CD14-positive monocyte (primary cell): ENCODE results near the gene SLC38A10. TPM values are rescaled to one million over a fixed set of nuclear protein-coding genes. Genes with fewer than 3 reads are reported as not detected.

Source experiments
- DNase-seq, 3 donors: peaks; one replicate each; pipeline ENCODE4 v3.0.0-alpha.2; 2011 to 2022
- H2AFZ ChIP-seq: 2 replicates; pipeline ENCODE4 v1.6.0; 2012; ENCODE audit warnings: mild to moderate bottlenecking, low read depth, low read length, inconsistent platforms; ENCODE audit not compliant: insufficient read depth, poor library complexity, severe bottlenecking
- H3K27ac ChIP-seq, 2 donors: 1 replicate in 1 of 2; 2 replicates in 1 of 2; pipeline ENCODE4 v1.5.1; 2012 to 2013; ENCODE audit warnings: low read length in 2 of 2, control low read depth in 1 of 2, inconsistent platforms in 1 of 2, low read depth in 1 of 2, mild to moderate bottlenecking in 1 of 2
- H3K27me3 ChIP-seq, 2 donors: one replicate each; pipeline versions ENCODE4 v1.6.0 to v1.6.1; 2011 to 2013; ENCODE audit warnings: low read length in 2 of 2; ENCODE audit not compliant: control insufficient read depth in 2 of 2, insufficient read depth in 2 of 2
- H3K36me3 ChIP-seq, 2 donors: replicated peaks in 1 of 2; 1 replicate in 1 of 2; 2 replicates in 1 of 2; pipeline versions ENCODE4 v1.5.1 to v1.6.1; 2012 to 2013; ENCODE audit warnings: low read length in 2 of 2, control low read depth in 1 of 2, inconsistent platforms in 1 of 2, mild to moderate bottlenecking in 1 of 2; ENCODE audit not compliant: insufficient read depth in 2 of 2, control insufficient read depth in 1 of 2
- H3K4me1 ChIP-seq, 2 donors: 1 replicate in 1 of 2; 2 replicates in 1 of 2; pipeline versions ENCODE4 v1.5.1 to v1.6.1; 2012 to 2013; ENCODE audit warnings: low read length in 2 of 2, control low read depth in 1 of 2, inconsistent platforms in 1 of 2, mild to moderate bottlenecking in 1 of 2, moderate library complexity in 1 of 2; ENCODE audit not compliant: insufficient read depth in 2 of 2, control insufficient read depth in 1 of 2
- H3K4me2 ChIP-seq: replicated peaks from 2 replicates; pipeline ENCODE3; 2012; ENCODE audit warnings: low read length, moderate library complexity, mild to moderate bottlenecking; ENCODE audit not compliant: poor library complexity, severe bottlenecking; ENCODE audit errors: extremely low read depth
- H3K4me3 ChIP-seq, 3 experiments: fragments of 200-600 bp in 1 of 3; sonication (generic) in 1 of 3; replicated peaks in 1 of 3; 1 replicate in 2 of 3; 2 replicates in 1 of 3; pipeline ENCODE4 v1.5.1; 2011 to 2013; ENCODE audit warnings: low read length in 3 of 3, mild to moderate bottlenecking in 3 of 3, control low read depth in 2 of 3, low read depth in 2 of 3, inconsistent platforms in 1 of 3, moderate library complexity in 1 of 3
- H3K79me2 ChIP-seq: 2 replicates; pipeline ENCODE4 v1.6.0; 2012; ENCODE audit warnings: mild to moderate bottlenecking, control low read depth, inconsistent platforms, low read length, moderate library complexity; ENCODE audit not compliant: insufficient read depth
- H3K9ac ChIP-seq: 2 replicates; pipeline ENCODE4 v1.6.0; 2017; ENCODE audit warnings: low read length, mild to moderate bottlenecking; ENCODE audit not compliant: insufficient read depth, poor library complexity, severe bottlenecking
- H3K9me3 ChIP-seq, 2 donors: replicated peaks in 1 of 2; 1 replicate in 1 of 2; 2 replicates in 1 of 2; pipeline versions ENCODE4 v1.5.1 to v1.6.1; 2012 to 2013; ENCODE audit warnings: low read length in 2 of 2, control low read depth in 1 of 2; ENCODE audit not compliant: control insufficient read depth in 1 of 2, insufficient read depth in 1 of 2
- H4K20me1 ChIP-seq: 2 replicates; pipeline ENCODE4 v1.6.0; 2012; ENCODE audit warnings: mild to moderate bottlenecking, low read length, control low read depth, moderate library complexity; ENCODE audit not compliant: insufficient read depth
- H3K27ac Mint-ChIP-seq, 7 donors: one replicate each; pipeline ENCODE4 v1.8.0; 2020; ENCODE audit warnings: mild to moderate bottlenecking in 7 of 7, mixed read lengths in 7 of 7, moderate library complexity in 6 of 7, inconsistent platforms in 2 of 7
- H3K27me3 Mint-ChIP-seq, 3 donors: one replicate each; pipeline ENCODE4 v1.8.0; 2021 to 2022; ENCODE audit warnings: low read depth in 3 of 3, mild to moderate bottlenecking in 3 of 3, mixed read lengths in 3 of 3, moderate library complexity in 3 of 3, inconsistent platforms in 1 of 3
- H3K36me3 Mint-ChIP-seq, 2 donors: one replicate each; pipeline ENCODE4 v1.8.0; 2020; ENCODE audit warnings: mixed read lengths in 2 of 2, inconsistent platforms in 1 of 2, mild to moderate bottlenecking in 1 of 2
- H3K4me1 Mint-ChIP-seq: one replicate; pipeline ENCODE4 v1.8.0; 2020; ENCODE audit warnings: mild to moderate bottlenecking, mixed read lengths
- H3K4me3 Mint-ChIP-seq, 2 donors: one replicate each; pipeline ENCODE4 v1.8.0; 2020; ENCODE audit warnings: mild to moderate bottlenecking in 2 of 2, mixed read lengths in 2 of 2, moderate library complexity in 1 of 2
- H3K9me3 Mint-ChIP-seq, 7 donors: one replicate each; pipeline ENCODE4 v1.8.0; 2020 to 2022; ENCODE audit warnings: mixed read lengths in 7 of 7, mild to moderate bottlenecking in 6 of 7, moderate library complexity in 6 of 7, inconsistent platforms in 2 of 7
- CTCF ChIP-seq: fragments of 200-600 bp; IDR thresholded peaks from one replicate; pipeline ENCODE4 v1.8.0; 2022; ENCODE audit warnings: antibody characterized with exemption, mild to moderate bottlenecking
- WGBS: methylation state at CpG from one replicate; pipeline ENCODE4 v1.1.5; 2013; ENCODE audit warnings: missing lambda C conversion rate; ENCODE audit not compliant: insufficient coverage; 5-methylcytosine and 5-hydroxymethylcytosine counted together
- intact Hi-C, 2 donors: fragments of 100-400 bp; cut with micrococcal nuclease; formaldehyde crosslinking; loops; one replicate each; pipeline versions ENCODE4 v1.15.0 to v1.15.1; 2023
- polyA plus RNA-seq, 3 donors: library from polyadenylated mRNA; depleted of rRNA in 1 of 3; unstranded in 2 of 3; stranded (reverse) in 1 of 3; fragments of 300-500 nt in 2 of 3; fragments of >200 nt in 1 of 3; fragmentation: Illumina TruSeq in 2 of 3; gene quantifications; 1 replicate in 2 of 3; 2 replicates in 1 of 3; pipeline ENCODE4 v1.2.3, GENCODE V29; 2012 to 2021

Gene SLC38A10
- polyA plus RNA-seq, 3 donors = 50.8 to 76.1 (median 68.4) TPM

- no peak overlapping the region for H3K27ac ChIP-seq
- peaks cover 66% of the 10 kb centered on the region for H4K20me1 ChIP-seq
- H3K27ac Mint-ChIP-seq = no peak overlapping the region
- H3K36me3 ChIP-seq = peaks cover 61 to 74% of the 10 kb centered on the region in 2 donors
- peaks cover 35 to 74% of the 10 kb centered on the region in 2 donors for H3K36me3 Mint-ChIP-seq
- H3K4me3 Mint-ChIP-seq = no peak overlapping the region
- H3K79me2 ChIP-seq = peaks cover 48% of the 10 kb centered on the region
- H3K9ac ChIP-seq = no peak overlapping the region
- no peak overlapping the region for H3K4me3 ChIP-seq
- H3K4me1 ChIP-seq = peaks cover 24 to 36% of the 10 kb centered on the region in 2 donors
- H2AFZ ChIP-seq = no peak overlapping the region
- peaks cover 33% of the 10 kb centered on the region for H3K4me1 Mint-ChIP-seq
- H3K4me2 ChIP-seq = no peak overlapping the region
- 98% methylated on average over 18 of the region's 21 CpGs for WGBS
- H3K9me3 Mint-ChIP-seq = peaks cover 0 to 1% (median 0%) of the 10 kb centered on the region in 7 donors
- intact Hi-C loops = no loop called here
- no peak for TF ChIP-seq CTCF
- DNase-seq = no peak
- no peaks in the 10 kb centered on the region for H3K27me3 Mint-ChIP-seq
- H3K9me3 ChIP-seq = no peaks in the 10 kb centered on the region
- no peaks in the 10 kb centered on the region for H3K27me3 ChIP-seq
Observed at GRCh38 chr17:81233811-81234505, 61.1 kb downstream of the SLC38A10 start.

- no peak overlapping the region for H2AFZ ChIP-seq
- H4K20me1 ChIP-seq = peaks cover 66% of the 10 kb centered on the region
- Mint-ChIP-seq H3K36me3 (peaks cover 35 to 74% of the 10 kb centered on the region in 2 donors), H3K9me3 (peaks cover 0 to 1% (median 0%) of the 10 kb centered on the region in 7 donors), H3K4me1 (peaks cover 39% of the 10 kb centered on the region), H3K27ac (no peak overlapping the region), H3K4me3 (no peak overlapping the region), H3K27me3 (no peaks in the 10 kb centered on the region)
- WGBS = 97% methylated on average over 14 of the region's 17 CpGs
- no peak overlapping the region for H3K4me3 ChIP-seq
- H3K36me3 ChIP-seq = peaks cover 61 to 74% of the 10 kb centered on the region in 2 donors
- H3K27me3 ChIP-seq = no peaks in the 10 kb centered on the region
- DNase-seq = no peak
- H3K4me2 ChIP-seq = no peak overlapping the region
- no peak overlapping the region for H3K27ac ChIP-seq
- H3K79me2 ChIP-seq = peaks cover 43% of the 10 kb centered on the region
- intact Hi-C loops = no loop called here
- TF ChIP-seq CTCF = no peak
- H3K9me3 ChIP-seq = no peaks in the 10 kb centered on the region
- peaks cover 30 to 38% of the 10 kb centered on the region in 2 donors for H3K4me1 ChIP-seq
- no peak overlapping the region for H3K9ac ChIP-seq
Observed at GRCh38 chr17:81233316-81233715, 61.8 kb downstream of the SLC38A10 start.
